ENCODE results near the gene SGO1.

The SGO1 gene

GRCh38 chr3:20190991-20191390 lies 5.0 kb upstream of the SGO1 start:
- ChIA-PET POLR2A (ENCODE audit: low non-redundant PET) (no interaction called here), CTCF (no interaction called here)
- no peak overlapping the region for H3K27ac ChIP-seq
- no peak for DNase-seq (ENCODE audit: low spot score)
- TF ChIP-seq CTCF (conservative IDR thresholded peaks at IDR 0.05; ENCODE audit: low read depth) = no peak

- peak overlapping the region; percentile 87 for H3K27ac ChIP-seq
- no peak for TF ChIP-seq CTCF (conservative IDR thresholded peaks at IDR 0.05; ENCODE audit: low read depth)
- DNase-seq (ENCODE audit: low spot score) = no peak
- ChIA-PET CTCF (no interaction called here), POLR2A (ENCODE audit: low non-redundant PET) (no interaction called here)
Measured at GRCh38 chr3:20186600-20187004, 596 bp upstream of the SGO1 start.

- POLR2A ChIA-PET (ENCODE audit: low non-redundant PET) = no interaction called here
Measured at GRCh38 chr3:20185331-20185678, 701 bp downstream of the SGO1 start.

GRCh38 chr3:20182206-20182605 lies 3.8 kb downstream of the SGO1 start:
- TF ChIP-seq CTCF (conservative IDR thresholded peaks at IDR 0.05; ENCODE audit: low read depth) = no peak
- DNase-seq (ENCODE audit: low spot score) = no peak
- no peak overlapping the region for H3K27ac ChIP-seq
- CTCF ChIA-PET = no interaction called here
- POLR2A ChIA-PET (ENCODE audit: low non-redundant PET) = no interaction called here

More at GRCh38 chr3:20185331-20185678, 701 bp downstream of the SGO1 start:
- H3K27ac ChIP-seq = peak overlapping the region; percentile 87
- CTCF ChIA-PET = no interaction called here
- no peak for DNase-seq (ENCODE audit: low spot score)
- TF ChIP-seq CTCF (conservative IDR thresholded peaks at IDR 0.05; ENCODE audit: low read depth) = no peak

- ChIA-PET CTCF (no interaction called here), POLR2A (ENCODE audit: low non-redundant PET) (no interaction called here)
- no peak for DNase-seq (ENCODE audit: low spot score)
- H3K27ac ChIP-seq = no peak overlapping the region
- no peak for TF ChIP-seq CTCF (conservative IDR thresholded peaks at IDR 0.05; ENCODE audit: low read depth)
Measured at GRCh38 chr3:20181276-20181675, 4.7 kb downstream of the SGO1 start.

- H3K27ac ChIP-seq = no peak overlapping the region
- TF ChIP-seq CTCF (conservative IDR thresholded peaks at IDR 0.05; ENCODE audit: low read depth) = no peak
- POLR2A ChIA-PET (ENCODE audit: low non-redundant PET) = no interaction called here
- CTCF ChIA-PET = no interaction called here
- no peak for DNase-seq (ENCODE audit: low spot score)
Measured at GRCh38 chr3:20173844-20174410, 12.1 kb downstream of the SGO1 start.

GRCh38 chr3:20161714-20162113 lies 24.3 kb downstream of the SGO1 start:
- ChIA-PET CTCF (no interaction called here), POLR2A (ENCODE audit: low non-redundant PET) (no interaction called here)
- TF ChIP-seq CTCF (conservative IDR thresholded peaks at IDR 0.05; ENCODE audit: low read depth) = no peak
- DNase-seq (ENCODE audit: low spot score) = no peak
- H3K27ac ChIP-seq = no peak overlapping the region
